Skeletal muscle cell (primary cell): ENCODE results near the gene PID1.

ENCODE experiments used
- DNase-seq: peaks from one replicate; pipeline ENCODE4 v3.0.0-alpha.2; 2010; ENCODE audit warnings: low read depth
- H3K4me3 ChIP-seq: 2 replicates; pipeline ENCODE4 v1.5.1; 2011; ENCODE audit warnings: low read depth, mild to moderate bottlenecking, control low read depth, low read length, moderate library complexity

The PID1 gene

GRCh38 chr2:229267080-229267479 is 4.0 kb downstream of the PID1 start:
- H3K4me3 ChIP-seq: no peak overlapping the region

GRCh38 chr2:229265727-229266126 is 5.4 kb downstream of the PID1 start:
- no peak for DNase-seq

More at GRCh38 chr2:229267080-229267479, 4.0 kb downstream of the PID1 start:
- DNase-seq: no peak

GRCh38 chr2:229261599-229261998 is 9.5 kb downstream of the PID1 start:
- H3K4me3 ChIP-seq: no peak overlapping the region
- no peak for DNase-seq

More at GRCh38 chr2:229265727-229266126, 5.4 kb downstream of the PID1 start:
- H3K4me3 ChIP-seq: no peak overlapping the region

GRCh38 chr2:229261076-229261475 is 10.0 kb downstream of the PID1 start:
- DNase-seq: no peak
- no peak overlapping the region for H3K4me3 ChIP-seq

- H3K4me3 ChIP-seq: no peak overlapping the region
- DNase-seq: no peak
These were observed 13.1 kb downstream of the PID1 start for GRCh38 chr2:229257985-229258384.

- no peak for DNase-seq
- H3K4me3 ChIP-seq: no peak overlapping the region
These were observed 14.7 kb downstream of the PID1 start for GRCh38 chr2:229256376-229256775.

- DNase-seq: no peak
- no peak overlapping the region for H3K4me3 ChIP-seq
These were observed 16.9 kb downstream of the PID1 start for GRCh38 chr2:229254206-229254605.

- no peak for DNase-seq
- no peak overlapping the region for H3K4me3 ChIP-seq
These were observed 18.1 kb downstream of the PID1 start for GRCh38 chr2:229252996-229253395.

- H3K4me3 ChIP-seq: no peak overlapping the region
- no peak for DNase-seq
These were observed 18.8 kb downstream of the PID1 start for GRCh38 chr2:229252280-229252679.

- no peak for DNase-seq
- H3K4me3 ChIP-seq: no peak overlapping the region
These were observed 21.6 kb downstream of the PID1 start for GRCh38 chr2:229249536-229249935.

GRCh38 chr2:229246334-229246733 is 24.8 kb downstream of the PID1 start:
- DNase-seq: no peak
- no peak overlapping the region for H3K4me3 ChIP-seq

GRCh38 chr2:229244975-229245374 is 26.1 kb downstream of the PID1 start:
- DNase-seq: no peak
- no peak overlapping the region for H3K4me3 ChIP-seq

GRCh38 chr2:229243890-229244560 is 27.1 kb downstream of the PID1 start:
- DNase-seq: no peak
- H3K4me3 ChIP-seq: no peak overlapping the region

- no peak overlapping the region for H3K4me3 ChIP-seq
- no peak for DNase-seq
These were observed 30.0 kb downstream of the PID1 start for GRCh38 chr2:229240984-229241491.

- no peak for DNase-seq
- no peak overlapping the region for H3K4me3 ChIP-seq
These were observed 32.1 kb downstream of the PID1 start for GRCh38 chr2:229239021-229239420.

GRCh38 chr2:229237270-229237669 is 33.8 kb downstream of the PID1 start:
- DNase-seq: no peak
- H3K4me3 ChIP-seq: no peak overlapping the region

GRCh38 chr2:229235131-229235914 is 35.8 kb downstream of the PID1 start:
- no peak for DNase-seq

GRCh38 chr2:229231885-229232284 is 39.2 kb downstream of the PID1 start:
- DNase-seq: no peak
- H3K4me3 ChIP-seq: no peak overlapping the region

More at GRCh38 chr2:229235131-229235914, 35.8 kb downstream of the PID1 start:
- no peak overlapping the region for H3K4me3 ChIP-seq

- no peak for DNase-seq
- H3K4me3 ChIP-seq: no peak overlapping the region
These were observed 39.7 kb downstream of the PID1 start for GRCh38 chr2:229231328-229231868.

- DNase-seq: no peak
- H3K4me3 ChIP-seq: no peak overlapping the region
These were observed 40.2 kb downstream of the PID1 start for GRCh38 chr2:229230911-229231310.
